ENCODE results near the gene GINS2. TPM values are rescaled to one million over a fixed set of nuclear protein-coding genes. Genes with fewer than 3 reads are reported as not detected.

The GINS2 gene
- total RNA-seq, 2 experiments from 2014 or later: 74.3 to 142 TPM

GRCh38 chr16:85704900-85705846 lies 16.4 kb upstream of the GINS2 start:
- no peaks in the 10 kb centered on the region for H3K9me2 ChIP-seq (ENCODE audit: insufficient read depth, low read length)
- DNase-seq (ENCODE audit: low spot score): no peak
- no peaks in the 10 kb centered on the region for H3K4me1 ChIP-seq (ENCODE audit: insufficient read depth, low read length, poor library complexity, severe bottlenecking)
- H3K9me3 ChIP-seq (ENCODE audit: low read length): no peaks in the 10 kb centered on the region
- POLR2A ChIA-PET: no interaction called here
- CTCF ChIA-PET (ENCODE audit: unreplicated experiment): interaction anchor here (0.9 kb wide), 1 partner anchor 14 kb away, joined by 3 read pairs; no protein-coding TSS in a partner anchor
- no peak overlapping the region for H2AFZ ChIP-seq (ENCODE audit: low read length)
- H3K27ac ChIP-seq (ENCODE audit: low read depth, low read length, poor library complexity, severe bottlenecking): no peak overlapping the region
- H3K4me2 ChIP-seq (ENCODE audit: low read length): no peak overlapping the region
- BruUV-seq (replicated peaks): no TSS peak
- TF ChIP-seq EZH2phosphoT487 (IDR thresholded peaks at IDR 0.05; ENCODE audit: borderline replicate concordance, low read depth, low read length) (no peak), CTCF (conservative IDR thresholded peaks at IDR 0.05; ENCODE audit: low read length) (0 out of 2 replicates have a peak, but pooled peaks have one; percentile 16)
- no peaks in the 10 kb centered on the region for H4K20me1 ChIP-seq (ENCODE audit: insufficient read depth, low read length)
- intact Hi-C loops (cut with micrococcal nuclease; ENCODE audit: unreplicated experiment): no loop called here
- no peak overlapping the region for H3K4me3 ChIP-seq (ENCODE audit: low read depth, low read length, poor library complexity, severe bottlenecking)
- H3K79me2 ChIP-seq (ENCODE audit: insufficient read depth, low read depth, low read length): no peaks in the 10 kb centered on the region
- H3K36me3 ChIP-seq (ENCODE audit: insufficient read depth, low read length): no peaks in the 10 kb centered on the region

GRCh38 chr16:85704011-85704410 lies 15.3 kb upstream of the GINS2 start:
- Histone ChIP-seq H3K79me2 (ENCODE audit: insufficient read depth, low read depth, low read length) (no peaks in the 10 kb centered on the region), H4K20me1 (ENCODE audit: insufficient read depth, low read length) (no peaks in the 10 kb centered on the region), H2AFZ (ENCODE audit: low read length) (no peak overlapping the region), H3K9me3 (ENCODE audit: low read length) (no peaks in the 10 kb centered on the region), H3K9me2 (ENCODE audit: insufficient read depth, low read length) (no peaks in the 10 kb centered on the region), H3K36me3 (ENCODE audit: insufficient read depth, low read length) (no peaks in the 10 kb centered on the region), H3K4me3 (ENCODE audit: low read depth, low read length, poor library complexity, severe bottlenecking) (no peak overlapping the region), H3K4me1 (ENCODE audit: insufficient read depth, low read length, poor library complexity, severe bottlenecking) (no peaks in the 10 kb centered on the region), H3K4me2 (ENCODE audit: low read length) (no peak overlapping the region), H3K27ac (ENCODE audit: low read depth, low read length, poor library complexity, severe bottlenecking) (no peak overlapping the region)
- intact Hi-C loops (cut with micrococcal nuclease; ENCODE audit: unreplicated experiment): no loop called here
- CTCF ChIA-PET (ENCODE audit: unreplicated experiment): interaction anchor here (0.9 kb wide), 1 partner anchor 15 kb away, joined by 3 read pairs; no protein-coding TSS in a partner anchor
- TF ChIP-seq CTCF (conservative IDR thresholded peaks at IDR 0.05; ENCODE audit: low read length): no peak
- TF ChIP-seq EZH2phosphoT487 (IDR thresholded peaks at IDR 0.05; ENCODE audit: borderline replicate concordance, low read depth, low read length): no peak
- no TSS peak for BruUV-seq (replicated peaks)
- POLR2A ChIA-PET: interaction anchor here (0.5 to 0.7 kb wide), 2 partner anchors 105 to 1055 kb away, joined by 4 to 7 read pairs; no protein-coding TSS in a partner anchor
- no peak for DNase-seq (ENCODE audit: low spot score)

GRCh38 chr16:85699628-85700027 lies 10.9 kb upstream of the GINS2 start:
- intact Hi-C loops (cut with micrococcal nuclease; ENCODE audit: unreplicated experiment): no loop called here
- Histone ChIP-seq H3K9me2 (ENCODE audit: insufficient read depth, low read length) (no peaks in the 10 kb centered on the region), H3K9me3 (ENCODE audit: low read length) (no peaks in the 10 kb centered on the region), H3K4me1 (ENCODE audit: insufficient read depth, low read length, poor library complexity, severe bottlenecking) (peaks cover 7% of the 10 kb centered on the region), H4K20me1 (ENCODE audit: insufficient read depth, low read length) (no peaks in the 10 kb centered on the region), H3K79me2 (ENCODE audit: insufficient read depth, low read depth, low read length) (no peaks in the 10 kb centered on the region), H2AFZ (ENCODE audit: low read length) (no peak overlapping the region), H3K4me2 (ENCODE audit: low read length) (no peak overlapping the region), H3K36me3 (ENCODE audit: insufficient read depth, low read length) (no peaks in the 10 kb centered on the region), H3K27ac (ENCODE audit: low read depth, low read length, poor library complexity, severe bottlenecking) (no peak overlapping the region), H3K4me3 (ENCODE audit: low read depth, low read length, poor library complexity, severe bottlenecking) (no peak overlapping the region)
- BruUV-seq (replicated peaks): no TSS peak
- DNase-seq (ENCODE audit: low spot score): no peak
- TF ChIP-seq EZH2phosphoT487 (IDR thresholded peaks at IDR 0.05; ENCODE audit: borderline replicate concordance, low read depth, low read length): no peak
- TF ChIP-seq CTCF (conservative IDR thresholded peaks at IDR 0.05; ENCODE audit: low read length): no peak
- ChIA-PET POLR2A (no interaction called here), CTCF (ENCODE audit: unreplicated experiment) (no interaction called here)

Measured in OCI-LY7 (cell line).